GM19395 (cell line): ENCODE data around the gene DAB2.

ENCODE experiments used
- ATAC-seq: cut with Tn5 transposase; IDR thresholded peaks from one replicate; pipeline ENCODE4 v1.9.1; 2021; ENCODE audit warnings: mild to moderate bottlenecking, moderate library complexity; ENCODE audit not compliant: unreplicated experiment

DAB2 gene

DNA sequence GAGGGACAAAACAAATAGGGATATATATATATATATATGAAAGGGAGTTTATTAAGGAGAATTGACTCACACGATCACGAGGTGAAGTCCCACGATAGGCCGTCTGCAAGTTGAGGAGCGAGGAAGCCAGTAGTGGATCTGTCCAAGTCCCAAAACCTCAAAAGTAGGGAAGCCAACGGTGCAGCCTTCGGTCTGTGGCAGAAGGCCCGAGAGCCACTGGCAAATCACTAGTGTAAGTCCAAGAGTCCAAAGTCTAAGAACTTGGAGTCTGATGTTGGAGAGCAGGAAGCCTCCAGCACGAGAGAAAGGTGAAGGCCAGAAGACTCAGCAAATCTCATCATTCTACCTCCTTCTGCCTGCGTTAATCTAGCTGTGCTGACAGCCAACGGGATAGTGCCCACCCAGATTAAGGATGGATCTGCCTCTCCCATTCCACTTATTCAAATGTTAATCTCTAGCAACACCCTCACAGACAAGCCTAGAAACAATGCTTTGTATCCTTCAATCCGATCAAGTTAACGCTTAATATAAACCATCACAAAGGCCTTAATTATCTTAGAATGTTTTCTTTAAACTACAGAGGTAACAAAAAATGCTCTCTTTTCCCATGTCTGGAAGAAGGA, 23.8 kb upstream of the DAB2 start:
- no peak for ATAC-seq

- ATAC-seq, result no peak
These were observed 23.2 kb upstream of the DAB2 start for GRCh38 chr5:39447968-39448367.

- ATAC-seq, result no peak
These were observed 22.3 kb upstream of the DAB2 start for GRCh38 chr5:39447059-39447458.

DNA sequence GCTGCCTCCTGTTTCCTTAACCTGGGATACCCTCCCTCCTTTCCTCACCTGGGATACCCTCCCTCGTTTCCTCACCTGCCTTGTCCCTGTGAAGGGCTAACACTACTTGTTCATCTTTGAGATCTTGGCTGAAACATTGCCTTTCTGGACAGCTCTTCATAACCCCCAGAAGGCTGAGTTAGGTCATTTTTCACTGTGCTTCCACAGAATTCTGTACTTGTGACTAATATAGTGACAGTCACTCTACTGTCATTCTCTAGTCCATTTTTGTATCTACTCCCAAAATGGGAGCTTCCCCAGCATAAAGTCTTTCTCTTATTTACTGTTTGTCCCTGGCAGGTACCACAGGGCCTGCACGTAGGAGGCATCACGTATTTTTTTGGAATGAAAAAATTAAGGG, 21.5 kb upstream of the DAB2 start:
- ATAC-seq, result no peak

GRCh38 chr5:39443911-39444310, 19.1 kb upstream of the DAB2 start:
- ATAC-seq, result no peak

- ATAC-seq, result no peak
These were observed 18.2 kb upstream of the DAB2 start for GRCh38 chr5:39442991-39443390.

- ATAC-seq, result no peak
These were observed 17.1 kb upstream of the DAB2 start for GRCh38 chr5:39441838-39442237.

- ATAC-seq, result no peak
These were observed 16.3 kb upstream of the DAB2 start for GRCh38 chr5:39440958-39441624.

GRCh38 chr5:39440192-39440957, 15.6 kb upstream of the DAB2 start:
- ATAC-seq, result no peak

DNA sequence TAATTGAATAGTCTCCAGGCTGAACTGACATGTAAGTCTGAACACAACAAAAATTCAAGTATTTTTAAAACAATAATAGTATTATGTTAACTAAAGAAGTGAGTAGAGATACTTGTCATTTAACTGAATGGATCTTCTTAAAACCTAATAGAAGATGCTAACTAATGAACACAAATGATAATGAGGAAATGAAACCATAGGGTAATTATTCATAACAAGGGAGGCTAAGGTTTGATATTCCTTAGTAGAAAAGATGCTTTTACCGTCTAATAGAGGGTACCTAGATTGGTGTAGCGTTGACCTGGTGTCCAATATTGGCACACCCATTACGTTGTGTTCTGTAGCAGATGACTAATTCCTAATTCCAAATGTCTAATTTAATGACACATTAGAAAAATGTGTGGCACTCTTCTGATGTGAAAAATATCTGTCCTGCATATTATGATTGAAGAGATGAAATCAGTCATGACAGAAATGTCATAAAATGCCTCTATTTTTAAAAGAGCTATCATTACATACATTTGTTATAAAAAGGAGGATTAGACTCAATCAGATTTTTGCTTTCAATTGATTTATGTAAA, 14.9 kb upstream of the DAB2 start:
- no peak for ATAC-seq

- no peak for ATAC-seq
These were observed 12.7 kb upstream of the DAB2 start for GRCh38 chr5:39437467-39437866.

- no peak for ATAC-seq
These were observed 9.1 kb upstream of the DAB2 start for GRCh38 chr5:39433848-39434247.

DNA sequence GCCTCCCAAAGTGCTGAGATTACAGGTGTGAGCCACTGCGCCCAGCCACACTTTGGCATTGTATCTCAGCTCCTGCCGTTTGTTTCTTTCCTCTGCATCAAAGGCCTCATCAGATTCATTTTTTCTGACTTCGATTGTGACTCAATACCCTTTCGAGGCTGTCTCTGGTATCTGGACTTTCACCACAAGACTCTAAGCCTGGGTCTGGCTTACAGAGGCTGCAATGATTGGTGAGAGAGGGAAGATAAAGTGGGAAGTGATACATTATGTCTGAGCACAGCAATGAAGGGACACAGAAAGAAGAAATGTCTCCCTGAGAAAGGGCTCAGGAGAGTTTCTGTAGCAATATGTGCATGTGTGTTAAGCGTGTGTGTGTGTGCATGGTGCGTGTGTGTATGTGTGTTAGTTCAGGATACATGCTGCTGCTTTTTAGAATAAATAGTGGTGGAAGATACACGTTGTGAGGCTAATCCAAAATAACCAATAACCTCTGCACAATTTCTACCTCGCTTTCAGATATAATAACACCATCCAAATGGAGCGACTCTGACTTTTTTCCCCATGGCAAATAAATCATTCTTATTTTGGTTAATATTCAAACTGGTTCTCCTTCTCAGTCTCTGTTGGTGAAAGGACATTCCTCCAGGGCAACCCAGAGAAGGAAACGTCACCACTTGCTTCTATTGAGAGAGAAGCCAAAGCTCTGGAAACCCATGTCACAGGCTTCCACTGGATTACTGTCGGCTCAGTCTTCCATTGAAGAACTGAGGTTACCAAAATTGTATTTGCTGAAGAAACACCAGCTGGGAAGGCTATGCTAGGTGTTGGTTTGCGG, 8.1 kb upstream of the DAB2 start:
- ATAC-seq, result no peak

- no peak for ATAC-seq
These were observed 5.7 kb upstream of the DAB2 start for GRCh38 chr5:39430461-39430860.

GRCh38 chr5:39428640-39429039, 3.9 kb upstream of the DAB2 start:
- ATAC-seq, result no peak

- no peak for ATAC-seq
These were observed 2.9 kb upstream of the DAB2 start for GRCh38 chr5:39427633-39428032.

DNA sequence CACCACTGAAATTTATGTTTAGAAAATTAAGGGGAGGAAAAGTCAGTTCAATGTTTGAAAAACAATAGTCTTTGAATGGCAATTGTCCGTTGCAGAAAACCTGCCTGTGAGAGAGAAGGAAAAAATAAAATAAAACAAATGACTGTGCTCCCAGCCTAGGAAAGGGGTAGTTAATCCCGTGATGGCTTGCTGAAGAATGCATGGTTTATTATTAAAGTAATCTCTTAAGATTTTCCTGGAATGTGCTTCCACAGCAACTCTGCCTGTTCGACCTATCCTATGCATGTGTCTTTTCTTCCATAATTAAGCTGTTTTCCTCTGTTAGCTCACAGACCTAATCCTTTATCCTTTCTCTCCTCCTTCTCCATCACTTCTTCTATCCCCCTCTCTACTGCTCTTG, 2.4 kb upstream of the DAB2 start:
- no peak for ATAC-seq

DNA sequence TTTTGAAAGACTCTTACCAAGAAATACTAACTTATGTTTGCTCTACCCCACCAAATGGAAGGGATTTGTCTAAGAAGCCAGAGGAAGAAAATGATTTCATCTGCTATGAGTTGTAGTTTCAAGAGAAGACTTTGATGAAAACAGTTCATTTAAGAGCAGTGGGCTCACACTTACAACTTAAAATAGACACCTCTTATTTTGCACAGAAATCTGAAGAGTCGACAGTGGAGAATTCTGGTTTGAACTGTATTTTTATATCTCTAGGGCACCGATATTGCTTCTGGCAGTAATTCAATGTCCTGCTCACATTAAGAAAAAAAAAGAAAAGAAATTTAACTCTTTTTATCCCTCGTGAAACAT, 1.9 kb upstream of the DAB2 start:
- no peak for ATAC-seq

DNA sequence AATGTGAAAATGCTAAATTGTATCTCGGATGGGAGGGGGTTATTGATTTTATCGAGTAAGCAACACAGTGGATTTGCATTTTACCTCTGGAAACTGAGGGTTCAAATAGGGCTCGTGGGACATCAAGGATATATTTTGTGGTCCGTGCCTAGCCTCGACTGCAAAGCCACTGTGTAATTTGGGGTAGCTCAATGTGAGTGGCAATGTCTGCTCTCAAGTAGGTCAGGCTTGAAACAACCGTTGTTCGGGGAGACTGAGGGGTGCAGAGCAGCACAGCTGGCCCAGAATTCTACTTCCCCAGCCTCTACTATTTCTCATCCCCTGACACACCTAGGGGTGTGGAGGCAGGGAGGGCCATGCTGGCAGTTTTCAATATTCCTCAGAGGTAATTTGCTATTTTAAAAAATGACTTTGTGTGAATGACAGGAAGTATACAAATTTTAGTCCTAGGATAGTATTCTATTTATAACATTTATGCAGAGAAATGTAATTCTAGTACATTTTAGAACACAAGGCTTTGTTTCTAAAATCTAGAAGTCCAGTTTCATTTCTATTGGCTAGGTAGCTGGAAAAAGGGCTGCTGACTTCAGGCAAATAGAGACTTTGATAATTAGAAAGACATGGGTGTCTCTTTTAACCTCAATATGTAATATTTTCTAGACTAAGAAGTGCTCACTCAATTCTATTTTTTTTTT, 1.4 kb upstream of the DAB2 start:
- ATAC-seq, result no peak

GRCh38 chr5:39423331-39423751, 1.4 kb downstream of the DAB2 start:
- ATAC-seq, result no peak
